Suprapubic skin (tissue), 3 donors: ENCODE measurements around the gene PIP5K1C.

ENCODE experiments used
- POLR2AphosphoS5 ChIP-seq, 3 donors: sonication (generic); formaldehyde crosslinking; IDR thresholded peaks; one replicate each; pipeline ENCODE4 v1.6.1; 2017; ENCODE audit warnings: antibody characterized with exemption in 3 of 3
- TF ChIP-seq, protein P1 (sequence below), 2 donors: fragments of 200-600 bp in 1 of 2; fragments of 450-650 bp in 1 of 2; sonication (generic) in 1 of 2; IDR thresholded peaks; one replicate each; pipeline ENCODE4 v1.5.1; 2016 to 2019; ENCODE audit warnings: antibody characterized with exemption in 2 of 2, mild to moderate bottlenecking in 1 of 2, moderate library complexity in 1 of 2

DNA sequence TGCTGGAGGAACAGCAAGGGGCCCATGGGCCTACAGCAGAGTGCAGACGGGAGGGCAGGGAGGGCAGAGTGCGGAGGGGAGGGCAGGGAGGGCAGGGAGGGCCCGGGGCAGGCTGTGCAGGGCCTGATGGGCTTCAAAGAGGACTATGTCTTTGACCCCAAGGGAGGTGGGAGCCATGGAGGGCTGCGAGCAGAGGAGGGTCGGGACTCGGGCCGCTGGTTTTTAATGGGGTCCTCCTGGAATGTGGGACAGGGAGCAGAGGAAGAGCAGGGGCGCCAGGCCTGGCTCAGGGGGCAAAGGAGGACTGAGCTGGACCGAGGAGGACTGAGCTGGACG lies 3.6 kb downstream of the PIP5K1C start:
- TF ChIP-seq, protein P1, sequence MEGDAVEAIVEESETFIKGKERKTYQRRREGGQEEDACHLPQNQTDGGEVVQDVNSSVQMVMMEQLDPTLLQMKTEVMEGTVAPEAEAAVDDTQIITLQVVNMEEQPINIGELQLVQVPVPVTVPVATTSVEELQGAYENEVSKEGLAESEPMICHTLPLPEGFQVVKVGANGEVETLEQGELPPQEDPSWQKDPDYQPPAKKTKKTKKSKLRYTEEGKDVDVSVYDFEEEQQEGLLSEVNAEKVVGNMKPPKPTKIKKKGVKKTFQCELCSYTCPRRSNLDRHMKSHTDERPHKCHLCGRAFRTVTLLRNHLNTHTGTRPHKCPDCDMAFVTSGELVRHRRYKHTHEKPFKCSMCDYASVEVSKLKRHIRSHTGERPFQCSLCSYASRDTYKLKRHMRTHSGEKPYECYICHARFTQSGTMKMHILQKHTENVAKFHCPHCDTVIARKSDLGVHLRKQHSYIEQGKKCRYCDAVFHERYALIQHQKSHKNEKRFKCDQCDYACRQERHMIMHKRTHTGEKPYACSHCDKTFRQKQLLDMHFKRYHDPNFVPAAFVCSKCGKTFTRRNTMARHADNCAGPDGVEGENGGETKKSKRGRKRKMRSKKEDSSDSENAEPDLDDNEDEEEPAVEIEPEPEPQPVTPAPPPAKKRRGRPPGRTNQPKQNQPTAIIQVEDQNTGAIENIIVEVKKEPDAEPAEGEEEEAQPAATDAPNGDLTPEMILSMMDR (IDR thresholded peaks at IDR 0.05) = no peak
- TF ChIP-seq POLR2AphosphoS5 (IDR thresholded peaks at IDR 0.05) = no peak
